K562 (cell line): ENCODE data around the gene RSPH9. TPM values are rescaled to one million over a fixed set of nuclear protein-coding genes. Genes with fewer than 3 reads are reported as not detected.

Experiments used
- CEBPG ChIP-seq, 3 experiments: fragments of 200-800 bp in 1 of 3; sonication (Bioruptor generic) in 1 of 3; sonication (generic) in 1 of 3; formaldehyde crosslinking in 1 of 3; IDR thresholded peaks in 2 of 3; conservative IDR thresholded peaks in 1 of 3; 2 replicates each; pipeline versions ENCODE4 v1.6.1 to v1.8.0; 2016 to 2022; ENCODE audit warnings: missing compliant biosample characterization in 2 of 3, missing genetic modification characterization in 2 of 3, mild to moderate bottlenecking in 1 of 3, missing genetic modification reagents in 1 of 3
- ELF4 ChIP-seq: fragments of 450-650 bp; formaldehyde crosslinking; IDR thresholded peaks from 2 replicates; pipeline ENCODE4 v1.4.0; 2022; ENCODE audit warnings: missing genetic modification characterization
- ERF ChIP-seq: fragments of 450-650 bp; formaldehyde crosslinking; IDR thresholded peaks from 2 replicates; pipeline ENCODE4 v1.4.0; 2020; ENCODE audit warnings: mild to moderate bottlenecking, mixed read lengths
- FIP1L1 ChIP-seq: fragments of 200-400 bp; formaldehyde crosslinking; IDR thresholded peaks from 2 replicates; pipeline ENCODE4 v1.6.1; 2018; ENCODE audit warnings: mild to moderate bottlenecking, low read depth, low read length; ENCODE audit not compliant: poor library complexity, severe bottlenecking
- FOXP4 ChIP-seq: sonication (generic); formaldehyde crosslinking; IDR thresholded peaks from 2 replicates; pipeline ENCODE4 v1.8.0; 2022; ENCODE audit warnings: mild to moderate bottlenecking, missing genetic modification reagents, borderline replicate concordance
- GTF2F1 ChIP-seq: IDR thresholded peaks from 2 replicates; pipeline ENCODE4 v1.6.1; 2011; ENCODE audit warnings: low read depth, low read length, improper control_type of control experiment
- HBP1 ChIP-seq: fragments of 450-650 bp; formaldehyde crosslinking; IDR thresholded peaks from 2 replicates; pipeline ENCODE4 v1.4.0; 2022; ENCODE audit warnings: missing genetic modification characterization
- HDAC2 ChIP-seq: fragments of 450-650 bp; IDR thresholded peaks from 2 replicates; pipeline ENCODE4 v1.6.1; 2016; ENCODE audit warnings: mild to moderate bottlenecking
- NBN ChIP-seq: fragments of 450-650 bp; IDR thresholded peaks from 2 replicates; pipeline ENCODE4 v1.6.1; 2016; ENCODE audit warnings: low read depth, mild to moderate bottlenecking
- NCOA2 ChIP-seq, 2 experiments: fragments of 450-650 bp; IDR thresholded peaks; 2 replicates each; pipeline ENCODE4 v1.6.1; 2018; ENCODE audit warnings: mild to moderate bottlenecking in 2 of 2, moderate library complexity in 1 of 2; ENCODE audit not compliant: partially characterized antibody in 2 of 2
- NCOA6 ChIP-seq: fragments of 450-650 bp; IDR thresholded peaks from 2 replicates; pipeline ENCODE4 v1.6.1; 2017; ENCODE audit warnings: mild to moderate bottlenecking
- NR2C1 ChIP-seq, 2 experiments: fragments of 450-650 bp; IDR thresholded peaks; 2 replicates each; pipeline ENCODE4 v1.6.1; 2017; ENCODE audit warnings: mild to moderate bottlenecking in 2 of 2, antibody characterized with exemption in 1 of 2, inconsistent platforms in 1 of 2, missing compliant biosample characterization in 1 of 2, missing genetic modification characterization in 1 of 2
- RBFOX2 ChIP-seq: fragments of 200-400 bp; formaldehyde crosslinking; IDR thresholded peaks from 2 replicates; pipeline ENCODE4 v1.6.1; 2017; ENCODE audit warnings: low read depth, mild to moderate bottlenecking, low read length, moderate library complexity
- SMARCE1 ChIP-seq: fragments of 450-650 bp; IDR thresholded peaks from 2 replicates; pipeline ENCODE4 v1.7.1; 2016; ENCODE audit warnings: mild to moderate bottlenecking
- SPI1 ChIP-seq: IDR thresholded peaks from 2 replicates; pipeline ENCODE4 v1.6.1; 2011; ENCODE audit warnings: low read depth, low read length, control low read depth, borderline replicate concordance
- ZNF3 ChIP-seq: fragments of 250-450 bp; sonication (Bioruptor Pico); IDR thresholded peaks from 2 replicates; pipeline ENCODE4 v1.5.0; 2021; ENCODE audit warnings: mild to moderate bottlenecking, moderate library complexity
- ZNF644 ChIP-seq: fragments of 200-800 bp; sonication (Bioruptor generic); IDR thresholded peaks from 2 replicates; pipeline ENCODE4 v1.6.1; 2016; ENCODE audit warnings: low read depth, missing genetic modification characterization, missing compliant biosample characterization
- ZNF830 ChIP-seq: fragments of 250-450 bp; sonication (Bioruptor Pico); IDR thresholded peaks from 2 replicates; pipeline ENCODE4 v1.5.0; 2021; ENCODE audit warnings: mild to moderate bottlenecking
- ZSCAN29 ChIP-seq: fragments of 450-650 bp; IDR thresholded peaks from 2 replicates; pipeline ENCODE4 v1.6.1; 2017
- polyA plus RNA-seq, 8 experiments: library from polyadenylated mRNA; depleted of rRNA in 4 of 8; stranded (reverse) in 5 of 8; unstranded in 3 of 8; fragments of >200 nt; fragmentation: Nextera tagmentation in 2 of 8; fragmentation: Illumina TruSeq in 1 of 8; extraction: Ambion mirVana in 2 of 8; extraction: Trizol in 1 of 8; gene quantifications; 2 replicates each; pipeline versions ENCODE4 v1.2.1 to v1.2.3, GENCODE V29; 2011 to 2014; ENCODE audit warnings: inconsistent platforms in 1 of 8, missing spikeins in 1 of 8
- total RNA-seq, 7 experiments: library from RNA; depleted of rRNA in 6 of 7; stranded (reverse); fragments of >200 nt in 6 of 7; fragmentation: Illumina TruSeq in 2 of 7; extraction: Trizol in 2 of 7; gene quantifications; 2 replicates each; pipeline versions ENCODE4 v1.2.1 to v1.2.3, GENCODE V29; 2011 to 2021; ENCODE audit warnings: low replicate concordance in 1 of 7
- TF ChIP-seq, protein P1 (sequence below): fragments of 250-450 bp; sonication (Bioruptor Pico); IDR thresholded peaks from 2 replicates; pipeline ENCODE4 v1.4.0; 2020
- TF ChIP-seq, protein P2 (sequence below): sonication (generic); formaldehyde crosslinking; IDR thresholded peaks from 2 replicates; pipeline ENCODE4 v1.8.1; 2023; ENCODE audit warnings: mild to moderate bottlenecking, missing genetic modification reagents

The RSPH9 gene
- total and polyA plus RNA-seq, 9 of the 15 experiments (the other 6 are each of a cell fraction or from before 2014, with no cell fraction given) = 0.05 to 0.60 (median 0.39) TPM; not detected in 6

DNA sequence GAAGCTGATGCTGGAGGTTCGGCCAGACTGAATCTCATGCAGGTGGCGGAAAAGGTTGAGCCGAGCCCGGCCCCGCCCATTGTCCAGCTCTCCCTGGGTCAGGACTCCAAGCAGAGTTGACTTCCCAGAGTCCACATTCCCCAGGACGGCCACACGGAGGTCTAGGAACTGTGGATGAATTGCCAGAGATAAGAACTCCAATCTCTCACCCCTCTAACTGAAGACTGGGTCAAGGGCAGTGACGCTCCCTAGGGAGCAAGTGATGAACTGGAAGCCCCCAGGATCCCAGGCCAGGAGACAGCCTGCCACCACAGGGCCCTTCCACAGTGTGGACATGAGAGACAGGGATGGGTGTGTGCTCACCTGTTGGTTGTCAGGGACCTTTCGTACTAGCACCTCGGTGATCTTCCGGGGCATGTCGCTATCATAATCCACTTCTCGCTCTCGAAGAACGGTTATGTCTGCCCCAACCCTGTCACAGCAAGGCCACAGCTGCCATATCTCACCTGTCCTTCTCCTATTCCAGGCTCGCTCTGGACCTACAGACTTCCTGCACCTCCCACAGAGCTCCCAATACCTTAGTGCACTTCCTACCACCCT is 19.3 kb upstream of the RSPH9 start (continued):
- no peak; the same call in 1 of the 2 replicates for TF ChIP-seq CEBPG (CRISPR knock-in tag; IDR thresholded peaks at IDR 0.05)
- TF ChIP-seq CEBPG (tag; conservative IDR thresholded peaks at IDR 0.05 in 1 of 2, IDR thresholded peaks at IDR 0.05 in 1 of 2) = no peak
- TF ChIP-seq FIP1L1 = no peak
- no peak for TF ChIP-seq NBN
- no peak for TF ChIP-seq NCOA6
- TF ChIP-seq, protein P1, sequence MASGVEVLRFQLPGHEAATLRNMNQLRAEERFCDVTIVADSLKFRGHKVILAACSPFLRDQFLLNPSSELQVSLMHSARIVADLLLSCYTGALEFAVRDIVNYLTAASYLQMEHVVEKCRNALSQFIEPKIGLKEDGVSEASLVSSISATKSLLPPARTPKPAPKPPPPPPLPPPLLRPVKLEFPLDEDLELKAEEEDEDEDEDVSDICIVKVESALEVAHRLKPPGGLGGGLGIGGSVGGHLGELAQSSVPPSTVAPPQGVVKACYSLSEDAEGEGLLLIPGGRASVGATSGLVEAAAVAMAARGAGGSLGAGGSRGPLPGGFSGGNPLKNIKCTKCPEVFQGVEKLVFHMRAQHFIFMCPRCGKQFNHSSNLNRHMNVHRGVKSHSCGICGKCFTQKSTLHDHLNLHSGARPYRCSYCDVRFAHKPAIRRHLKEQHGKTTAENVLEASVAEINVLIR = peak; percentile 22; the same call in 1 of the 2 replicates
- TF ChIP-seq SPI1 = no peak
- 0 out of 2 replicates have a peak, but pooled peaks have one; percentile 19 for TF ChIP-seq FOXP4 (CRISPR knock-in tag)
- TF ChIP-seq, protein P2, sequence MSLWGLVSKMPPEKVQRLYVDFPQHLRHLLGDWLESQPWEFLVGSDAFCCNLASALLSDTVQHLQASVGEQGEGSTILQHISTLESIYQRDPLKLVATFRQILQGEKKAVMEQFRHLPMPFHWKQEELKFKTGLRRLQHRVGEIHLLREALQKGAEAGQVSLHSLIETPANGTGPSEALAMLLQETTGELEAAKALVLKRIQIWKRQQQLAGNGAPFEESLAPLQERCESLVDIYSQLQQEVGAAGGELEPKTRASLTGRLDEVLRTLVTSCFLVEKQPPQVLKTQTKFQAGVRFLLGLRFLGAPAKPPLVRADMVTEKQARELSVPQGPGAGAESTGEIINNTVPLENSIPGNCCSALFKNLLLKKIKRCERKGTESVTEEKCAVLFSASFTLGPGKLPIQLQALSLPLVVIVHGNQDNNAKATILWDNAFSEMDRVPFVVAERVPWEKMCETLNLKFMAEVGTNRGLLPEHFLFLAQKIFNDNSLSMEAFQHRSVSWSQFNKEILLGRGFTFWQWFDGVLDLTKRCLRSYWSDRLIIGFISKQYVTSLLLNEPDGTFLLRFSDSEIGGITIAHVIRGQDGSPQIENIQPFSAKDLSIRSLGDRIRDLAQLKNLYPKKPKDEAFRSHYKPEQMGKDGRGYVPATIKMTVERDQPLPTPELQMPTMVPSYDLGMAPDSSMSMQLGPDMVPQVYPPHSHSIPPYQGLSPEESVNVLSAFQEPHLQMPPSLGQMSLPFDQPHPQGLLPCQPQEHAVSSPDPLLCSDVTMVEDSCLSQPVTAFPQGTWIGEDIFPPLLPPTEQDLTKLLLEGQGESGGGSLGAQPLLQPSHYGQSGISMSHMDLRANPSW (CRISPR knock-in tag) = no peak
- TF ChIP-seq ZNF830 = 0 out of 2 replicates have a peak, but pooled peaks have one; percentile 84
- no peak for TF ChIP-seq NR2C1 (IDR thresholded peaks at IDR 0.05)
- no peak for TF ChIP-seq NR2C1 (tag; IDR thresholded peaks at IDR 0.05)
- TF ChIP-seq ZNF3 (CRISPR knock-in tag) = no peak
- TF ChIP-seq GTF2F1 = no peak
- TF ChIP-seq ZNF644 (tag) = no peak
- peak; percentile 62; the same call in 1 of the 2 replicates for TF ChIP-seq RBFOX2
- TF ChIP-seq ZSCAN29 = no peak
- TF ChIP-seq HBP1 = peak; percentile 91
- TF ChIP-seq ERF (CRISPR knock-in tag) = no peak
- peak; percentile 62; the same call in 1 of the 2 replicates for TF ChIP-seq ELF4 (CRISPR knock-in tag)
- TF ChIP-seq SMARCE1 = no peak
- TF ChIP-seq HDAC2 = no peak
- TF ChIP-seq NCOA2 (IDR thresholded peaks at IDR 0.05; ENCODE audit: partially characterized antibody in 2 of 2) = no peak
